Erythroblast (primary cell): ENCODE measurements around the gene MYRIP.
"Not testable (repeated sequence)": the region's sequence is repeated elsewhere in the genome, so short reads cannot be mapped to it uniquely, and the experiment has no call there.

Source experiments
- DNase-seq, 2 experiments: peaks; one replicate each; lab custom pipeline; 2025; lab: John Stamatoyannopoulos, UW
- GATA1 ChIP-seq: IDR thresholded peaks from 2 replicates; pipeline ENCODE4 v1.6.1; 2011; ENCODE audit warnings: low read depth, mild to moderate bottlenecking, control low read depth, low read length, moderate library complexity
- POLR2A ChIP-seq: IDR thresholded peaks from 2 replicates; pipeline ENCODE4 v1.6.1; 2011; ENCODE audit warnings: mild to moderate bottlenecking, low read length

Gene MYRIP

DNA sequence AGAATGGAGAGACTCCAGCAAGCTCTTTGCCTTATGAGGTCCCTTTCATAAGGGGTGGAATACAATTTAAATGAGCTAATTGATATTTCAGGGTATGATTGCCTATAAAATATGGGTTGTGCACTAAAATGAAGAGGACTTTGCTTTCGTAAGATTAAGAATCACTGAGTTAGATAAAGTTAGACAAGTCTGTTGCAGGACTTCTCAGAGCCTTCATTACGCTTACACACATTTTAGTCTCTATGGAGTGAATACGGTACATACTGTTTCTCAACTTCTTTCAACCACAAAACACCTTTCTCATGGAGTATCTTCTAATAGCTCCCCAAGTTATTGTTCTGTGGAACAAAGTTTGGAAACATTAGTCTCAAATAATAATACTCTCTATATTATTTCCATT is 17.8 kb upstream of the MYRIP start:
- TF ChIP-seq GATA1 = no peak
- no peak for TF ChIP-seq POLR2A
- DNase-seq = no peak

DNA sequence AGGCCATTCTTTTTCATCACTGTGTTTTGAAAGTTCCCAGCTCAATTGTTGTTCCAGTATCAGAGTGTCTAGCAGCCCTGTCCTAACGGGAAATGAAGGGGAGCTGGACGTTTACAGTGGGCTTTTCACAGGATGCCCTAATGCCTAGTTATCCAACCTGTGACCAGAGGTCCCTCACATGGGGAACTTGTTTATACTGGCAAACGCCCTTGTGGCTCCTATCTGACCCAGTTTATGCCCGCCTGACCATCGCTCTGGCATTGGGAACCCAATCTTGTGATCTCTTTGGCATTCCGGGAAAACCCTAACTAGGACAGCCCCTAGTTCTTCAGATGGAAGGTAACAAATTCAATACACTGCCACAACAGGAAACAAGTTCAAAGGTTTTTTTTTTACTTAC is 14.5 kb upstream of the MYRIP start:
- no peak for TF ChIP-seq POLR2A
- no peak for TF ChIP-seq GATA1
- no peak for DNase-seq

DNA sequence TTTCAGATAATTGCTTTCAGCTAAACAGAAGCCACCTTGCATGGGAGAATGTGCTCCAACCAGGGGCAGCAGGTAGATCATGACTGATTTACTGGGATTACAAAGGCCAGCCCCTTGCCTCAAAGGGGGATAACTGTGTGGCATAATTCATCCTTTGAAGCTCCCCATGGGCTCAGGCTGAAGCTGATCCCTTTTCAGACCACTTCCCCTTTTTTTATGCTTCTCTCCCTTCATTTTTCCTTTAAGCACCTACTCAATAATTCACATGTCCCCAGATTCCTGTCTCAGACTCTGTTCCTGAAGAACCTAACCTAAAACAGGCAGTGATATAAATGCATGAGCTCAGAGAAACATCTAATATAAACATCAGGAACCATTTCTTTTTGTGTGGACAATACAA is 8.2 kb upstream of the MYRIP start:
- no peak for DNase-seq
- no peak for TF ChIP-seq POLR2A
- TF ChIP-seq GATA1 = no peak

DNA sequence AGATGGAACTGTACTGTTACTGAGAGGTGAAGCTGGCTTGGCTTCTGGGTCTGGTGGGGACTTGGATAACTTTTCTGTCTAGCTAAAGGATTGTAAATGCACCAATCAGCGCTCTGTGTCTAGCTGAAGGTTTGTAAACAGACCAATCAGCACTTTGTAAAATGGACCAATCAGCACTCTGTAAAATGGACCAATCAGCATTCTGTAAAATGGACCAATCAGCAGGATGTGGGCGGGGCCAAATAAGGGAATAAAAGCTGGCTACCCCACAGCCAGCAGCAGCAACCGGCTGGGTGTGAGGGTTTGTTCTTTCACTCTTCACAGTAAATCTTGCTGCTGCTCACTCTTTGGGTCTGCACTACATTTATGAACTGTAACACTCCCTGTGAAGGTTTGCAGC is 6.9 kb upstream of the MYRIP start:
- DNase-seq = not testable (repeated sequence)

DNA sequence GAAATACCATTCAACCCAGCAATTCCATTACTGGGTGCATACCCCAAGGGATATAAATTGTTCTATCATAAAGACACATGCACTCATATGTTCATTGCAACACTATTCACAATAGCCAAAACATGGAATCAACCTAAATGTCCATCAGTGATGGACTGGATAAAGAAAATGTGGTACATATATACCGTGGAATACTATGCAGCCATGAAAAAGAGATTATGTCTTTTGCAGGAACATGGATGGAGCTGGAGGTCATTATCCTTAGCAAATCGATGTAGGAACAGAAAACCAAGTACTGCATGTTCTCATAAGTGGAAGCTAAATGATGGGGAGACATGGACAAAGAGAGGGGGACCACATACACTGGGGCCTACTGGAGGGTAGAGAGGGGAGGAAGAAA is 5.5 kb upstream of the MYRIP start:
- DNase-seq = no peak
- TF ChIP-seq GATA1 (no peak), POLR2A (no peak)

DNA sequence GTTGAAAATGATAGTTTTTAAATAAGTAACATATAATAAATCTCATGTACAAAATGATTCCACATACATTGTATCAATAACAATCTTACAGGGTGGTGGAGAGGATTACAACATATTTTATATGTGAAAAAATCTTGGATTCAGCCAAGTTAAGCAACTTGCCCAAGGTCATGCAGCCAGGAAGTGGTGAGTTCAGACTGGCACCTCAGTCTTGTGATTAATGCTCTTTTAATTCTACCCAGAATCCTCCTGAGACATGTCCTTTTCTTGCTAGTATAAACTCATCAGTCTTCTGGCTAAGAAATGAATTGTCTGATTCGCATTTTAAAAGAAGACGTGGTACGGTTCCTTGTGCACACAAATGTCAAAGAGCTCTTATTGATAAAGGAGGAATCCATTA is 4.5 kb upstream of the MYRIP start:
- TF ChIP-seq POLR2A = no peak
- TF ChIP-seq GATA1 = no peak
- DNase-seq = no peak

DNA sequence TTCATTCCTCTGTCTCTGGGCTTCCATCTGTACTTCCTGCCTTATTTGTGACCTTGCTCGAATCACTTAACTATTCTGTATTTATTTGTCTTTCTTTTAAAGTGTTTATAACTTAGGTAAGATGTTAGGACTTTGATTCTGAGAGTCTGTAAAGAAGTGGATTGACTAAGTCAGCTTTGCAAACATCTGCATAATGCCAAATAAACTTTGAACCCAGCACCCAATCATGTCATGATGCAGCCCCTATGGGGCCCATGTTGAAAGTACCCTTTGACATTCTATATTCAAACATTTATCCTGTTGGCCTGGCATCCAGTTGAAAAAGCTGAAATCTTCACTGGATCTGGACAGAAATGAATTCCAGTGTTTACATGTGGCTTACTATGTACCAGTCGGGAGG is 3.8 kb upstream of the MYRIP start:
- no peak for DNase-seq
- TF ChIP-seq GATA1 (no peak), POLR2A (no peak)

DNA sequence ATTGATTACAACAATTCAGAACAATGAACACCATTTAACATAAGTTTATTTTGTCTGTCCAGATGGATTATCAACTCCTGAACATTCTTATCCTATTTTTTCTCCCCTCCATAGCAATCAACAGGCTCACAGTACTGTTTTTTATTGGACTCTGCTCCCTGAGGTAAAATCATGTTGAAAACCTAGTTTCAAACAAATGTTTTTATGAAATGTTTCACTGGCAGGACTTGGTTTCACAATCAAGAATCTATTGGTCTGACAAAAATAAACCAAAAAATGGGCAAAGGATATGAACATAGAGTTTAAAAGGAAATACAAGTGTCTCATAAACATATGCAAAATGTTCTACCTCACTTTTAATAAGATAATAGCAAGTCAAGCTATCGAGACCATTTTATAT is 2.6 kb upstream of the MYRIP start:
- DNase-seq = no peak
- TF ChIP-seq POLR2A (no peak), GATA1 (no peak)

DNA sequence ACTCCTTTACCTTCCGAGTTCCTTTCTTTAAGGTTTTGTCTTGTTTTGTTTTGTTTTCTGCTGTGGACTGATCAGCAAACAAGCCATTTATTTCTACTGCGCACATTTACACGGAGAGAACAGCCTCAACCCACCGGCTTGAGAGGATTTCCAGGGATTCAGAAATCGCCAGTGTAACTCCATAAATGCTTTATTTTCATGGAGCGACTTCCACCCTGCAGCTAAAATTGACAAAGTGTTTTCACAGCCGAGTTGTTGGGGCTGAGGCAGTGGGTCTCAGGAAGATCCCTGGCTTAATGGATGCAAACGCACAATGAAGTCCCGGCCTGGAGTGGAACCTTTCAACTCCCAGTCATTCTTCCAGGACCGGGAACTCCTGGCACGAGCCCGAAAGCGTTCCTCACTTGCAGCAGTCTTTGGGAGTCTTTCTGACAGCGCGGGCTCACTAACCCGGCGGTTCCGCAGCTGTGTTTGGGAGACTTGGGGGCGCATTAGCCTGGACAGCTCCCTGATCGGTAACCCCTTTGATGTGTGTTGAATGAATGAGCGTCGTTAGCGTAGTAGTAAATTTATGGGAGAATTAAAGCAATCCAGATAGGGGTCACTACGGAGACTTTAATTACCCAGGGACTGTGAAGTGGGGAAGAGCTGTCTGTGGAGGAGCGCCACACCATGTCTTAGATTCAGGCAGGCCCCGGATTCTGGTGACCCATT is 785 bp upstream of the MYRIP start:
- DNase-seq = peak; percentile 31 to 34
- TF ChIP-seq GATA1 = no peak
- no peak for TF ChIP-seq POLR2A

DNA sequence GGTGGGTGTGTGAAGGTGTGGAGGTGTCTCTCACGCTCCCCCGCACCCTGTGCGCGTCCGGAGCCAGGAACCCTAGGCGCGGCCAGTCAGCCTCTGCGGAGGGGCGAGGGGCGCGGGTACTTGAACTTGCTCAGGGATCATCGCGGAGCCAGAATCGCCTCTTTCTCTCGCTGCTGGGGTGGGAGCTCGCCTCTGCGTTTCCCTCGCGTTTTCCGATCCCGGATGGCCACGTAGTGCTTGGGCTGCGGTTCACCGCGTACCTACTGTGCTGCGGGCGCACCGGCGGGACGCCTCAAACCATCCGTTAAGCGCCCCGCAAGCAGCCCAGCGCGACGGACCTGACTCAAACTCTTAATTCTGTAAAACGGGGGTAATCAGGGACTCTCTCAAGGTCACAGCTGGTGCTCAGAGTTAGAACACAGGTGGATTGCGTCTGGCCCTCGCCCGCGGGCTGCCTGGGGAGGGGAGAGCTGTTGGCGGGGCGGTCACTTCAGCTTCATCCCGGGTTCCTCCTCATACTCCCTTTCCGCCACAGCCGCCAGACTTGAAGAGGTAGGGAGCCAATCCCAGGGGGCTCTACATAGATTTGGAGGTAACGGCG is 686 bp downstream of the MYRIP start:
- no peak for TF ChIP-seq GATA1
- TF ChIP-seq POLR2A = no peak
- DNase-seq = peak; percentile 13 to 17

DNA sequence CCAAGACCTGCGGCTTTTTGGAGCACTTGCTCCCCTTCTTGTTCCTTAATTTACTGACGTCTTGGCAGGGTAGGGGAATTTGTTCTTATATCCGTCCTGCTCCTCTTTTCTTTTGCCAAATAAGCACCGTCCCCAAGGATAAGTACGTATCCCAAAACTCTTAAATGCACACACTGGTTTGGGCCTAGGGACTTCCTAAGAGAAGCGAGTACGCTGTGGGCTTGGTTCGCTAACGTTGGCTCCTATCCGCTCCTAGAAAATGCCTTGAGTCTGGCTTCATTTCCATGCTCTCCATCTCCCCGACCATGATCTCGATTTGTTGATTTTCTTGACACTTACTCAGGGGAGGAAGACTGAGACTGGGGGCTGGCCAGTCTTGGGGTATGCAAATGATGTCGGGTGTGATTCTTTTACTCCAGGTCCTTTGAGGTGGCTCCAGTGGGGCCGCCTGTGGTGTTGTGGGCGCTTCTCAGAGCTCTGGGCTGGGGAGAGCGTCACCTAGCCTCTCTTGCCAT is 1.3 kb downstream of the MYRIP start:
- TF ChIP-seq POLR2A (no peak), GATA1 (no peak)
- no peak for DNase-seq

DNA sequence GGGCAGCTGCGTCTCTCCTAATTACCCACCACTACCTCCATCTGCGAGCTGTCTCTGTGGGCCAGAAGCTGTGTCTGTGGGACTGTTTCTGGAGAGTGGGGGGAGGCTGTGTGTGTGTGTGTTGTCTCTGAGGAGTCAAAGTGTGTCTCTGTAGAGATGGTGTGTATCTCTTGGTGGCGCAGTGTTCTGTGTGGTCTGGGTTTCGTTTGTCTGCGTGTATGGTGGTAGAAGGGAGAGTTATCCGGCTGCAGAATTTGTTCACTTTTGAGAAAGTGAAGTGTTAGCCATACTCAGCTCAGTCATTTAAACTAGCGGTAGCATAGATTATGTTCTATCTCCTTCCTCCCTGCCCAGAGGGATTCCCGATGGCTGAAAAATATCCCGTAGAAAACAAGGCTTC is 2.2 kb downstream of the MYRIP start:
- DNase-seq = no peak
- TF ChIP-seq POLR2A = no peak
- no peak for TF ChIP-seq GATA1

DNA sequence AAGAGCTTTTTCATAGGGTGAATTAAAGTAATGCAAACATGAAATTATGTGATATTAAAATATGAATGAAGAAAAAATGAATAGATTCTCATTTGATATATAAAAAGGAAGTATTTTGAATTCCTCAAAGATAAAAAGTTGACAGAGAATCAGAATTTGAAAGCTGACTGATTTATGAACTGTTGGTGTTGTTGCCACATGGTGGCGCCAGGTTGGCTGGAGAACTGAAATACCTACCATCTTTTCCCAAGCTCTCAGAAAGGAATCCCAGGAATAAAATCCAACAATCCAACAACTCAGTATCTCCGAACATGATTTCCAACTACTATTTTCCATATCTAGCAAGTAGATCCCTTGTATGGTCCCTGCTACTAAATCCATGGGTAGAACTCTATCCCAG is 3.1 kb downstream of the MYRIP start:
- TF ChIP-seq GATA1 (no peak), POLR2A (no peak)

DNA sequence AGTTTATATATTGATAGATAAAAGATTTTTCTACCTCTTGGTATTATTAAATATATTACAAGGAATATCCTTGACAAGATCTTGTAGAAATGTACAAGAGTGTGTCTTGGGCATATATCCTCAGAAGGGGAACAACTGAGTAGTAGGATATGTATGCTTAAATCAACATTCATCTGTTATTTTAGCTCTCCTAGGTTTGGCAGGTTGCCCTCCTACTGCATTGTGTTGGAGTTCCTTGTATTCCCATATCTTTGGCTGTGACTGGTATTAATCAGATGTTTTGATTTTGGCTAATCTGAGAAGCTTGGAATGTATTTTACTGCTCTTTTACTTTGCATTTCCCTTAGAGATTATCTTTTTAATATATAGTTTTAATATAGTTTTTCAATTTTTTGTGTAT is 4.6 kb downstream of the MYRIP start:
- DNase-seq = no peak
- no peak for TF ChIP-seq GATA1
- TF ChIP-seq POLR2A = no peak

More for the DNA sequence above, 3.1 kb downstream of the MYRIP start:
- peak in 1 of 2 experiments; percentile 11 for DNase-seq

DNA sequence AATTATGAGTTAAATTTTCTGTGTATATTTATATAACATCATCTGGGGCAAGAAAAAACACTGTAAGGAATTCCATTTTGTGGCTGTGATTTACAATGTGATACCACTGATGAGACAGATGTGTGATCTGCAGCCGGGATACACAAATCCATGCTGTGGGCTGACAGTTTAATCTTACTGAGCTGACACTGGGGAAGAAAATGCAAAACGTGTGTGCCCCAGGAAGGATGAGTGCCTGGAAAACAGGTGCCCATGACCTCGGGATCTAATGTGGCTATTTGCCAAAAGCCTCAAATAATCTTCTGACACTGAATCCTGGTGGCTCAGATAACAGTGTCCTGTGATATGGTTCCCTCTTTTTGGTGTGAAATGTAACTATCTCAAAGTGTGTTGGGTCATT is 10.5 kb downstream of the MYRIP start:
- TF ChIP-seq GATA1 (no peak), POLR2A (no peak)
- DNase-seq = no peak

DNA sequence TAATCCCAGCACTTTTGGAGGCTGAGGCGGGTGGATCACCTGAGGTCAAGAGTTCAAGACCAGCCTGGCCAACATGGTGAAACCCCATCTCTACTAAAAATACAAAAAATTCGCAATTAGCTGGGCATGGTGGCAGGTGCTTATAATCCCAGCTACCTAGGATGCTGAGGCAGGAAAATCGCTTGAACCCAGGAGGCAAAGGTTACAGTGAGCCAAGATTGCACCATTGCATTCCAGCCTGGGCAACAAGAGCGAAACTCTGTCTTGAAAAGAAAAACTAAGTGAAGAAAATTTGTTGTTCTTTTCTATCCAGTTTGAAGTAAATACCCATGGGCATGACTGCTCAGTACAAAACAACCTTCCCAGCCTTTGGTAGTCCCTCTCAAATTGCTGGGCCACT is 24.4 kb downstream of the MYRIP start:
- not testable (repeated sequence) for DNase-seq
